OCI-LY1 (cell line): ENCODE results near the gene COG7.

Experiments
- H2AFZ ChIP-seq: fragments of 200-600 bp; sonication (generic), shearing (Covaris generic); 2 replicates; pipeline ENCODE4 v1.6.0; 2014; ENCODE audit warnings: antibody characterized with exemption, mild to moderate bottlenecking, low read length
- H3F3A ChIP-seq: fragments of 200-600 bp; sonication (generic), shearing (Covaris generic); 2 replicates; pipeline ENCODE4 v1.6.0; 2014; ENCODE audit warnings: mild to moderate bottlenecking, antibody characterized with exemption, low read length, moderate library complexity; ENCODE audit not compliant: insufficient read depth
- H3K27ac ChIP-seq: fragments of 200-600 bp; sonication (generic); 2 replicates; pipeline ENCODE4 v1.5.1; 2014; ENCODE audit warnings: low read length, mixed run types, mild to moderate bottlenecking, low read depth; ENCODE audit not compliant: poor library complexity, severe bottlenecking
- H3K27me3 ChIP-seq: fragments of 200-600 bp; sonication (generic); 2 replicates; pipeline ENCODE4 v1.6.0; 2014; ENCODE audit warnings: antibody characterized with exemption, mild to moderate bottlenecking, low read length, moderate library complexity; ENCODE audit not compliant: insufficient read depth
- H3K36me3 ChIP-seq: fragments of 200-600 bp; sonication (generic); 2 replicates; pipeline ENCODE4 v1.6.1; 2014; ENCODE audit warnings: mild to moderate bottlenecking, antibody characterized with exemption, low read length, moderate library complexity, mixed read lengths; ENCODE audit not compliant: insufficient read depth
- H3K4me1 ChIP-seq: fragments of 200-600 bp; sonication (generic); 2 replicates; pipeline ENCODE4 v1.5.1; 2014; ENCODE audit warnings: mild to moderate bottlenecking, low read length, moderate library complexity; ENCODE audit not compliant: insufficient read depth, severe bottlenecking
- H3K4me2 ChIP-seq: fragments of 200-600 bp; sonication (generic), shearing (Covaris generic); 2 replicates; pipeline ENCODE4 v1.6.1; 2014; ENCODE audit warnings: low read length
- H3K4me3 ChIP-seq: fragments of 200-600 bp; sonication (generic); 2 replicates; pipeline ENCODE4 v1.5.1; 2014; ENCODE audit warnings: low read length, low read depth, mild to moderate bottlenecking, mixed read lengths; ENCODE audit not compliant: poor library complexity, severe bottlenecking
- H3K79me2 ChIP-seq: fragments of 200-600 bp; shearing (Covaris generic); 2 replicates; pipeline ENCODE4 v1.6.1; 2016; ENCODE audit warnings: mixed run types, low read length, mixed read lengths; ENCODE audit not compliant: insufficient read depth
- H3K9ac ChIP-seq: fragments of 200-600 bp; sonication (generic), shearing (Covaris generic); 2 replicates; pipeline ENCODE4 v1.6.1; 2014; ENCODE audit warnings: mild to moderate bottlenecking, low read length, mixed read lengths
- H3K9me2 ChIP-seq: fragments of 200-600 bp; sonication (generic), shearing (Covaris generic); 2 replicates; pipeline ENCODE4 v1.6.1; 2014; ENCODE audit warnings: low read depth, mild to moderate bottlenecking, low read length, mixed read lengths
- H3K9me3 ChIP-seq: fragments of 200-600 bp; shearing (Covaris generic); 2 replicates; pipeline ENCODE4 v1.6.1; 2014; ENCODE audit warnings: low read length, mixed read lengths
- H4K20me1 ChIP-seq: fragments of 200-600 bp; sonication (generic), shearing (Covaris generic); 2 replicates; pipeline ENCODE4 v1.6.0; 2016; ENCODE audit warnings: mild to moderate bottlenecking, low read length; ENCODE audit not compliant: insufficient read depth
- CTCF ChIP-seq: fragments of 200-600 bp; sonication (generic), shearing (Covaris generic); IDR thresholded peaks from 2 replicates; pipeline ENCODE4 v1.5.1; 2017; ENCODE audit warnings: mild to moderate bottlenecking, antibody characterized with exemption, low read length, moderate library complexity, mixed read lengths
- EZH2 ChIP-seq: fragments of 200-600 bp; sonication (generic), shearing (Covaris generic); IDR thresholded peaks from 2 replicates; pipeline ENCODE4 v1.8.0; 2017; ENCODE audit warnings: borderline replicate concordance, mixed run types, mild to moderate bottlenecking, antibody characterized with exemption, low read length, moderate library complexity, mixed read lengths

COG7 gene

GRCh38 chr16:23452572-23453337, at the start of gene COG7:
TSS of gene COG7 (minus strand) at chr16:23453189. CDS start at chr16:23452994, 195 bp downstream.
- no peak within 1 kb of the TSS for H3K27ac ChIP-seq
- peak within 1 kb of the TSS; percentile 64 for H2AFZ ChIP-seq
- H4K20me1 ChIP-seq = no peaks in the 10 kb centered on the region
- H3K9ac ChIP-seq = peak within 1 kb of the TSS; percentile 85
- no peaks in the 10 kb centered on the region for H3K79me2 ChIP-seq
- peaks cover 17% of the 10 kb centered on the region for H3K4me1 ChIP-seq
- H3F3A ChIP-seq = no peaks in the 10 kb centered on the region
- H3K9me2 ChIP-seq = no peaks in the 10 kb centered on the region
- peak within 1 kb of the TSS; percentile 81 for H3K4me3 ChIP-seq
- no peaks in the 10 kb centered on the region for H3K27me3 ChIP-seq
- peak within 1 kb of the TSS; percentile 85 for H3K4me2 ChIP-seq
- H3K9me3 ChIP-seq = no peaks in the 10 kb centered on the region
- no peaks in the 10 kb centered on the region for H3K36me3 ChIP-seq
- TF ChIP-seq CTCF = no peak

GRCh38 chr16:23502466-23502865, 49.5 kb upstream of the COG7 start:
- Histone ChIP-seq H3K4me3 (no peak overlapping the region), H4K20me1 (no peaks in the 10 kb centered on the region), H3F3A (no peaks in the 10 kb centered on the region), H3K27me3 (no peaks in the 10 kb centered on the region), H3K27ac (no peak overlapping the region), H3K9me2 (no peaks in the 10 kb centered on the region), H3K9ac (no peak overlapping the region), H3K36me3 (peaks cover 35% of the 10 kb centered on the region; the same call in 1 of the 2 replicates), H3K79me2 (peaks cover 99% of the 10 kb centered on the region), H3K9me3 (no peaks in the 10 kb centered on the region), H2AFZ (no peak overlapping the region), H3K4me1 (peaks cover 97% of the 10 kb centered on the region), H3K4me2 (no peak overlapping the region)
- TF ChIP-seq CTCF = no peak
- no peak for TF ChIP-seq EZH2

- H3K4me1 ChIP-seq = peaks cover 93% of the 10 kb centered on the region
- no peak overlapping the region for H2AFZ ChIP-seq
- H3K9ac ChIP-seq = no peak overlapping the region
- H3F3A ChIP-seq = no peaks in the 10 kb centered on the region
- no peaks in the 10 kb centered on the region for H4K20me1 ChIP-seq
- peak overlapping the region; percentile 43; the same call in 1 of the 2 replicates for H3K4me2 ChIP-seq
- H3K27ac ChIP-seq = peak overlapping the region; percentile 14
- no peaks in the 10 kb centered on the region for H3K9me3 ChIP-seq
- H3K9me2 ChIP-seq = no peaks in the 10 kb centered on the region
- TF ChIP-seq CTCF (no peak), EZH2 (no peak)
- H3K4me3 ChIP-seq = no peak overlapping the region
- H3K36me3 ChIP-seq = peaks cover 33% of the 10 kb centered on the region; the same call in 1 of the 2 replicates
- H3K79me2 ChIP-seq = peaks cover 93% of the 10 kb centered on the region
- no peaks in the 10 kb centered on the region for H3K27me3 ChIP-seq
Measured at GRCh38 chr16:23501291-23501690, 48.3 kb upstream of the COG7 start.
